SK-N-SH (cell line): ENCODE measurements around the gene C15orf39. TPM values are rescaled to one million over a fixed set of nuclear protein-coding genes. Genes with fewer than 3 reads are reported as not detected.

Source experiments
- CTCF ChIA-PET: fragments of 300-600, 350-600 bp; formaldehyde crosslinking; extraction: SDS; loops from one replicate; lab custom pipeline; 2021; lab: Yijun Ruan, JAX
- POLR2A ChIA-PET: fragments of 350-600 bp; sonication (Branson Sonifier 250); formaldehyde crosslinking; extraction: SDS; loops from one replicate; lab custom pipeline; 2020; ENCODE audit warnings: antibody characterized with exemption, inconsistent platforms; lab: Yijun Ruan, JAX
- DNase-seq: peaks from one replicate; pipeline ENCODE4 v3.0.0; 2012
- H2AFZ ChIP-seq: fragments of 200-600 bp; sonication (generic); 2 replicates; pipeline ENCODE4 v1.8.1; 2016; ENCODE audit warnings: antibody characterized with exemption, mild to moderate bottlenecking, low read depth
- H3F3A ChIP-seq: fragments of 200-600 bp; sonication (generic); replicated peaks from 2 replicates; pipeline ENCODE3; 2016; ENCODE audit warnings: antibody characterized with exemption, mild to moderate bottlenecking; ENCODE audit not compliant: insufficient read depth
- H3K27ac ChIP-seq, 2 experiments: fragments of 200-500 bp in 1 of 2; fragments of 200-600 bp in 1 of 2; sonication (Bioruptor generic) in 1 of 2; sonication (generic), shearing (Covaris generic) in 1 of 2; 2 replicates each; pipeline versions ENCODE4 v1.5.1 to v1.6.1; 2014 to 2016; ENCODE audit warnings: low read depth in 2 of 2, inconsistent platforms in 1 of 2, low read length in 1 of 2, mild to moderate bottlenecking in 1 of 2, mixed read lengths in 1 of 2
- H3K27me3 ChIP-seq: fragments of 200-600 bp; sonication (generic), shearing (Covaris generic); 2 replicates; pipeline ENCODE4 v1.6.1; 2016; ENCODE audit warnings: mixed run types; ENCODE audit not compliant: insufficient read depth
- H3K36me3 ChIP-seq, 2 experiments: fragments of 200-500 bp in 1 of 2; fragments of 200-600 bp in 1 of 2; sonication (Bioruptor generic) in 1 of 2; sonication (generic) in 1 of 2; replicated peaks in 1 of 2; 2 replicates each; pipeline versions ENCODE3 to v1.5.1; 2014 to 2016; ENCODE audit warnings: low read length in 1 of 2, mild to moderate bottlenecking in 1 of 2; ENCODE audit not compliant: insufficient read depth in 2 of 2, control insufficient read depth in 1 of 2
- H3K4me1 ChIP-seq, 2 experiments: fragments of 200-500 bp in 1 of 2; fragments of 200-600 bp in 1 of 2; sonication (Bioruptor generic) in 1 of 2; sonication (generic), shearing (Covaris generic) in 1 of 2; 2 replicates each; pipeline versions ENCODE4 v1.5.1 to v1.6.1; 2014 to 2016; ENCODE audit warnings: low read depth in 1 of 2, low read length in 1 of 2, mixed run types in 1 of 2; ENCODE audit not compliant: insufficient read depth in 2 of 2, control insufficient read depth in 1 of 2
- H3K4me2 ChIP-seq: fragments of 200-600 bp; sonication (generic), shearing (Covaris generic); 2 replicates; pipeline ENCODE4 v1.6.1; 2017; ENCODE audit warnings: mixed run types
- H3K4me3 ChIP-seq, 2 experiments: fragments of 200-500 bp in 1 of 2; fragments of 200-600 bp in 1 of 2; sonication (Bioruptor generic) in 1 of 2; sonication (generic), shearing (Covaris generic) in 1 of 2; 2 replicates each; pipeline versions ENCODE4 v1.5.1 to v1.8.1; 2014 to 2016; ENCODE audit warnings: low read depth in 2 of 2, inconsistent platforms in 1 of 2, low read length in 1 of 2, mild to moderate bottlenecking in 1 of 2, mixed read lengths in 1 of 2, moderate library complexity in 1 of 2
- H3K79me2 ChIP-seq: fragments of 200-600 bp; sonication (generic); 2 replicates; pipeline ENCODE4 v1.8.1; 2017; ENCODE audit warnings: mild to moderate bottlenecking; ENCODE audit not compliant: insufficient read depth
- H3K9ac ChIP-seq: fragments of 200-600 bp; sonication (generic); 2 replicates; pipeline ENCODE4 v1.6.1; 2017; ENCODE audit warnings: mixed run types
- H3K9me2 ChIP-seq: fragments of 200-600 bp; sonication (generic); 2 replicates; pipeline ENCODE4 v1.6.1; 2017; ENCODE audit warnings: mixed run types
- H3K9me3 ChIP-seq: fragments of 200-600 bp; sonication (generic); 2 replicates; pipeline ENCODE4 v1.6.1; 2017; ENCODE audit warnings: mixed run types, mild to moderate bottlenecking, moderate library complexity
- H4K20me1 ChIP-seq: fragments of 200-600 bp; sonication (generic); 2 replicates; pipeline ENCODE4 v1.6.1; 2017; ENCODE audit warnings: mild to moderate bottlenecking, mixed run types; ENCODE audit not compliant: insufficient read depth
- CHD2 ChIP-seq: fragments of 150-350 bp; IDR thresholded peaks from 2 replicates; pipeline ENCODE4 v1.6.1; 2018; ENCODE audit warnings: low read length; ENCODE audit not compliant: partially characterized antibody
- CTCF ChIP-seq: fragments of 200-600 bp; sonication (generic); IDR thresholded peaks from 2 replicates; pipeline ENCODE4 v1.6.1; 2017; ENCODE audit warnings: antibody characterized with exemption, mild to moderate bottlenecking, moderate library complexity
- ELF1 ChIP-seq: IDR thresholded peaks from 2 replicates; pipeline ENCODE4 v1.4.0; 2012
- EP300 ChIP-seq, 2 experiments: IDR thresholded peaks; 2 replicates each; pipeline versions ENCODE4 v1.4.0 to v1.6.1; 2012; ENCODE audit warnings: borderline replicate concordance in 1 of 2, low read depth in 1 of 2, low read length in 1 of 2
- EZH2phosphoT487 ChIP-seq: fragments of 200-600 bp; sonication (generic); IDR thresholded peaks from 2 replicates; pipeline ENCODE4 v1.6.1; 2017; ENCODE audit warnings: low read depth, mixed run types, mild to moderate bottlenecking, antibody characterized with exemption, moderate library complexity, borderline replicate concordance
- FOXJ3 ChIP-seq: sonication (generic); formaldehyde crosslinking; IDR thresholded peaks from 2 replicates; pipeline ENCODE4 v1.5.1; 2020; ENCODE audit warnings: mild to moderate bottlenecking, missing genetic modification reagents
- FOXM1 ChIP-seq: IDR thresholded peaks from 2 replicates; pipeline ENCODE4 v1.4.0; 2012; ENCODE audit warnings: low read depth, mild to moderate bottlenecking
- GATA2 ChIP-seq: sonication (generic); formaldehyde crosslinking; IDR thresholded peaks from 2 replicates; pipeline ENCODE4 v1.5.0; 2020; ENCODE audit warnings: mild to moderate bottlenecking, missing genetic modification reagents
- JUND ChIP-seq: IDR thresholded peaks from 2 replicates; pipeline ENCODE4 v1.4.0; 2012
- NRF1 ChIP-seq: IDR thresholded peaks from 2 replicates; pipeline ENCODE4 v1.6.1; 2012; ENCODE audit warnings: low read depth, mild to moderate bottlenecking, low read length
- PBX3 ChIP-seq: IDR thresholded peaks from 2 replicates; pipeline ENCODE4; 2012
- POLR2AphosphoS5 ChIP-seq: IDR thresholded peaks from 2 replicates; pipeline ENCODE4 v1.6.1; 2012; ENCODE audit warnings: low read depth, low read length
- REST ChIP-seq: IDR thresholded peaks from 2 replicates; pipeline ENCODE4 v1.6.1; 2012; ENCODE audit warnings: mild to moderate bottlenecking, low read depth, low read length, moderate library complexity
- RFX5 ChIP-seq: IDR thresholded peaks from 2 replicates; pipeline ENCODE4 v1.6.1; 2012; ENCODE audit warnings: mild to moderate bottlenecking, improper control_type of control experiment, low read length
- SIN3A ChIP-seq: IDR thresholded peaks from 2 replicates; pipeline ENCODE4 v1.6.1; 2012; ENCODE audit warnings: low read depth, mild to moderate bottlenecking, low read length, moderate library complexity, borderline replicate concordance
- SMC3 ChIP-seq: IDR thresholded peaks from 2 replicates; pipeline ENCODE4 v1.6.1; 2012; ENCODE audit warnings: low read depth, low read length, improper control_type of control experiment
- TEAD4 ChIP-seq: IDR thresholded peaks from 2 replicates; pipeline ENCODE4 v1.4.0; 2012; ENCODE audit warnings: mild to moderate bottlenecking, borderline replicate concordance; ENCODE audit not compliant: insufficient read depth
- USF1 ChIP-seq: IDR thresholded peaks from 2 replicates; pipeline ENCODE4 v1.4.0; 2012; ENCODE audit warnings: low read depth, borderline replicate concordance
- USF2 ChIP-seq: fragments of 150-350 bp; IDR thresholded peaks from 2 replicates; pipeline ENCODE4 v1.6.1; 2017; ENCODE audit warnings: antibody characterized with exemption, low read length, low read depth, borderline replicate concordance
- YY1 ChIP-seq: IDR thresholded peaks from 2 replicates; pipeline ENCODE4 v1.4.0; 2012; ENCODE audit warnings: low read depth, mild to moderate bottlenecking
- ZBTB33 ChIP-seq: IDR thresholded peaks from 2 replicates; pipeline ENCODE4 v1.4.0; 2012; ENCODE audit warnings: low read depth, borderline replicate concordance
- WGBS: methylation state at CpG from one replicate; pipeline ENCODE4 v1.1.6; 2017; ENCODE audit warnings: low lambda C conversion rate; 5-methylcytosine and 5-hydroxymethylcytosine counted together
- polyA plus RNA-seq, 3 experiments: library from polyadenylated mRNA; depleted of rRNA; stranded (reverse); fragments of >200 nt; gene quantifications; 2 replicates each; pipeline ENCODE4 v1.2.3, GENCODE V29; 2012

Gene C15orf39
- polyA plus RNA-seq (2012; rRNA removed), result 1.6 and 2.5 TPM in 2 replicates
- 0.91 and 1.3 TPM in 2 replicates for polyA plus RNA-seq (2012; cell fraction: cytosol; rRNA removed)
- polyA plus RNA-seq (2012; cell fraction: nucleus; rRNA removed), result 2.9 and 3.2 TPM in 2 replicates

- Histone ChIP-seq H4K20me1 (peaks cover 40% of the 10 kb centered on the region), H3K4me2 (peak within 1 kb of the TSS; percentile 100), H3K79me2 (peaks cover 46% of the 10 kb centered on the region), H2AFZ (peak within 1 kb of the TSS; percentile 99), H3K9me2 (no peaks in the 10 kb centered on the region), H3K27ac (peak within 1 kb of the TSS; percentile 74 to 78), H3F3A (no peaks in the 10 kb centered on the region), H3K36me3 (peaks cover 0 to 4% of the 10 kb centered on the region in 2 experiments), H3K4me1 (peaks cover 9 to 37% of the 10 kb centered on the region in 2 experiments; a peak in 1 of 4 replicates), H3K4me3 (peak within 1 kb of the TSS; percentile 74 to 83), H3K9ac (peak within 1 kb of the TSS; percentile 89), H3K9me3 (no peaks in the 10 kb centered on the region), H3K27me3 (no peaks in the 10 kb centered on the region)
- ChIA-PET CTCF (interaction anchor here (0.6 to 3.7 kb wide), 25 partner anchors 9 to 247 kb away, joined by 3 to 34 read pairs (median 4); partner anchors contain the start of gene PPCDC), POLR2A (interaction anchor here (0.6 to 1.5 kb wide), 6 partner anchors 21 to 976 kb away, joined by 3 to 7 read pairs (median 3); partner anchors contain the start of gene PPCDC)
- peak; percentile 96 for DNase-seq
- 0% methylated on average over 3 of the region's 84 CpGs for WGBS
- TF ChIP-seq YY1, result no peak
- TF ChIP-seq CHD2, result no peak
- no peak for TF ChIP-seq EZH2phosphoT487
- peak; percentile 84 for TF ChIP-seq CTCF
- TF ChIP-seq FOXM1, result no peak
- no peak for TF ChIP-seq USF1
- no peak for TF ChIP-seq RFX5
- TF ChIP-seq USF2, result no peak
- peak; percentile 9; the same call in 1 of the 2 replicates for TF ChIP-seq SMC3
- no peak for TF ChIP-seq NRF1
- TF ChIP-seq EP300 (IDR thresholded peaks at IDR 0.05; ENCODE audit: borderline replicate concordance in 1 of 2, low read depth in 1 of 2, low read length in 1 of 2), result no peak
- no peak for TF ChIP-seq JUND
- TF ChIP-seq FOXJ3 (CRISPR knock-in tag), result no peak
- TF ChIP-seq ZBTB33, result no peak
- peak; percentile 91 for TF ChIP-seq POLR2AphosphoS5
- no peak for TF ChIP-seq TEAD4
- 0 out of 2 replicates have a peak, but pooled peaks have one; percentile 46 for TF ChIP-seq SIN3A
- no peak for TF ChIP-seq ELF1
- TF ChIP-seq REST, result peak; percentile 48; the same call in 1 of the 2 replicates
- 0 out of 2 replicates have a peak, but pooled peaks have one; percentile 5 for TF ChIP-seq PBX3
- TF ChIP-seq GATA2 (CRISPR knock-in tag), result no peak
Observed at GRCh38 chr15:75201616-75202250, at the start of gene C15orf39. Gene C15orf39 (plus strand): TSS chr15:75201882. CDS start chr15:75206049, 4,167 bp downstream.
